Panc1 (cell line): ENCODE data around the gene TAS2R60. TPM values are rescaled to one million over a fixed set of nuclear protein-coding genes. Genes with fewer than 3 reads are reported as not detected.

ENCODE experiments used
- ATAC-seq: fragments of 200-7000 bp; cut with Tn5 transposase; 2 replicates; pipeline ENCODE4 v1.9.1; 2020; ENCODE audit warnings: mild to moderate bottlenecking, moderate library complexity
- BruUV-seq: library from RNA; stranded (reverse); fragments of 400-500 nt; replicated peaks from 2 replicates; lab custom pipeline; 2021; lab: Mats Ljungman, UMichigan
- CTCF ChIA-PET: fragments of 300-600 bp; sonication (Branson Sonifier 250); formaldehyde crosslinking; loops from one replicate; lab custom pipeline; 2022; ENCODE audit warnings: antibody characterized with exemption; lab: Charles Lee
- POLR2A ChIA-PET: fragments of 300-600 bp; sonication (Branson Sonifier 250); formaldehyde crosslinking; loops from one replicate; lab custom pipeline; 2022; ENCODE audit warnings: antibody characterized with exemption; lab: Charles Lee
- DNase-seq: peaks from one replicate; pipeline ENCODE4 v3.0.0-alpha.2; 2010; ENCODE audit warnings: low read depth, low spot score
- H3K27ac ChIP-seq: 2 replicates; pipeline ENCODE4 v1.5.1; 2011; ENCODE audit warnings: mild to moderate bottlenecking, low read length, inconsistent platforms
- H3K27me3 ChIP-seq: fragments of 200-500 bp; sonication (Bioruptor generic); 2 replicates; pipeline ENCODE4 v1.6.0; 2014; ENCODE audit warnings: low read length, inconsistent platforms; ENCODE audit not compliant: control insufficient read depth, insufficient read depth
- H3K36me3 ChIP-seq: fragments of 200-500 bp; sonication (Bioruptor generic); 2 replicates; pipeline ENCODE4 v1.5.1; 2014; ENCODE audit warnings: inconsistent platforms, mild to moderate bottlenecking, low read length, moderate library complexity; ENCODE audit not compliant: control insufficient read depth, insufficient read depth
- H3K4me1 ChIP-seq: 2 replicates; pipeline ENCODE4 v1.5.1; 2011; ENCODE audit warnings: inconsistent platforms, mild to moderate bottlenecking, low read length, moderate library complexity; ENCODE audit not compliant: control insufficient read depth, insufficient read depth
- H3K4me3 ChIP-seq, 2 experiments: 2 replicates each; pipeline ENCODE4 v1.5.1; 2011 to 2012; ENCODE audit warnings: low read depth in 2 of 2, low read length in 2 of 2, mild to moderate bottlenecking in 2 of 2, inconsistent platforms in 1 of 2, moderate library complexity in 1 of 2
- H3K9me3 ChIP-seq: fragments of 200-500 bp; sonication (Bioruptor generic); 2 replicates; pipeline ENCODE4 v1.5.1; 2014; ENCODE audit warnings: low read depth, mild to moderate bottlenecking, inconsistent platforms, low read length, moderate library complexity; ENCODE audit not compliant: control insufficient read depth, insufficient read depth
- CTCF ChIP-seq: fragments of 450-650 bp; IDR thresholded peaks from 2 replicates; pipeline ENCODE4 v1.5.1; 2017; ENCODE audit warnings: mild to moderate bottlenecking
- POLR2AphosphoS5 ChIP-seq: IDR thresholded peaks from 2 replicates; pipeline ENCODE4 v1.6.1; 2012; ENCODE audit warnings: mild to moderate bottlenecking, low read depth, low read length, moderate library complexity
- REST ChIP-seq, 2 experiments: IDR thresholded peaks; 2 replicates each; pipeline ENCODE4 v1.6.1; 2011 to 2012; ENCODE audit warnings: low read depth in 2 of 2, control low read depth in 1 of 2, low read length in 1 of 2, mild to moderate bottlenecking in 1 of 2, moderate library complexity in 1 of 2; ENCODE audit not compliant: insufficient read depth in 1 of 2
- SIN3A ChIP-seq: IDR thresholded peaks from 2 replicates; pipeline ENCODE4 v1.6.1; 2012; ENCODE audit warnings: low read depth, mild to moderate bottlenecking, low read length, moderate library complexity, borderline replicate concordance; ENCODE audit not compliant: insufficient read depth
- TCF7L2 ChIP-seq: IDR thresholded peaks from 2 replicates; pipeline ENCODE4 v1.6.1; 2011; ENCODE audit warnings: mild to moderate bottlenecking, low read depth, low read length, inconsistent platforms
- in situ Hi-C: cut with HindIII; loops from 2 replicates; pipeline ENCODE4 v1.10.0; 2016; ENCODE audit warnings: low sequenced_read_pairs, low pct_unique_long_range_greater_than_20kb
- intact Hi-C: fragments of 100-400 bp; cut with micrococcal nuclease; formaldehyde crosslinking; loops from one replicate; pipeline ENCODE4 v1.10.0; 2022; ENCODE audit not compliant: unreplicated experiment
- total RNA-seq: library from RNA; stranded (reverse); gene quantifications from one replicate; pipeline ENCODE4 v1.2.1, GENCODE V29; 2021; ENCODE audit not compliant: unreplicated experiment

TAS2R60 gene
- total RNA-seq, 1 experiment from 2014 or later: not detected

- ATAC-seq (no peak), DNase-seq (no peak)
- H3K27ac ChIP-seq: no peak overlapping the region
- no peak for TF ChIP-seq CTCF
- no peak for TF ChIP-seq REST (IDR thresholded peaks at IDR 0.05; ENCODE audit: insufficient read depth in 1 of 2, low read depth in 2 of 2, low read length in 1 of 2)
- TF ChIP-seq POLR2AphosphoS5: no peak
- TF ChIP-seq SIN3A: no peak
- TF ChIP-seq TCF7L2: no peak
- ChIA-PET POLR2A (no interaction called here), CTCF (no interaction called here)
- BruUV-seq: no TSS peak
- intact Hi-C loops: no loop called here
- H3K4me3 ChIP-seq: no peak overlapping the region
- H3K4me1 ChIP-seq: no peaks in the 10 kb centered on the region
- no peaks in the 10 kb centered on the region for H3K9me3 ChIP-seq
- no peaks in the 10 kb centered on the region for H3K27me3 ChIP-seq
- no peaks in the 10 kb centered on the region for H3K36me3 ChIP-seq
- in situ Hi-C loops: no loop called here
Observed at GRCh38 chr7:143396182-143396581, 47.1 kb upstream of the TAS2R60 start.

GRCh38 chr7:143396625-143397556, 46.4 kb upstream of the TAS2R60 start:
- no peaks in the 10 kb centered on the region for H3K4me1 ChIP-seq
- DNase-seq (no peak), ATAC-seq (no peak)
- H3K27me3 ChIP-seq: no peaks in the 10 kb centered on the region
- TF ChIP-seq TCF7L2 (no peak), SIN3A (no peak), REST (IDR thresholded peaks at IDR 0.05; ENCODE audit: insufficient read depth in 1 of 2, low read depth in 2 of 2, low read length in 1 of 2) (no peak), CTCF (no peak), POLR2AphosphoS5 (no peak)
- no peaks in the 10 kb centered on the region for H3K36me3 ChIP-seq
- in situ Hi-C loops: no loop called here
- H3K4me3 ChIP-seq: no peak overlapping the region
- no peak overlapping the region for H3K27ac ChIP-seq
- POLR2A ChIA-PET: no interaction called here
- CTCF ChIA-PET: no interaction called here
- no peaks in the 10 kb centered on the region for H3K9me3 ChIP-seq
- intact Hi-C loops: no loop called here
- no TSS peak for BruUV-seq
